HEK293 (cell line): ENCODE results near the gene PPAT.

Experiments used
- CTCF ChIP-seq: fragments of 450-650 bp; formaldehyde crosslinking; IDR thresholded peaks from 2 replicates; pipeline ENCODE4 v1.5.1; 2016; ENCODE audit warnings: missing biosample characterization, missing genetic modification characterization
- ZBTB1 ChIP-seq: fragments of 450-650 bp; formaldehyde crosslinking; IDR thresholded peaks from 2 replicates; pipeline ENCODE4 v1.5.1; 2016; ENCODE audit warnings: missing biosample characterization, missing genetic modification characterization
- ZNF202 ChIP-seq: fragments of 450-650 bp; formaldehyde crosslinking; IDR thresholded peaks from 2 replicates; pipeline ENCODE4 v1.5.1; 2016; ENCODE audit warnings: missing biosample characterization, missing genetic modification characterization, borderline replicate concordance
- ZNF211 ChIP-seq: fragments of 450-650 bp; formaldehyde crosslinking; IDR thresholded peaks from 2 replicates; pipeline ENCODE4 v1.5.1; 2016; ENCODE audit warnings: low read depth, missing biosample characterization, missing genetic modification characterization
- ZNF24 ChIP-seq: fragments of 450-650 bp; formaldehyde crosslinking; IDR thresholded peaks from 2 replicates; pipeline ENCODE4 v1.5.1; 2016; ENCODE audit warnings: missing biosample characterization, missing genetic modification characterization
- ZNF560 ChIP-seq: fragments of 450-650 bp; formaldehyde crosslinking; IDR thresholded peaks from 2 replicates; pipeline ENCODE4 v1.5.1; 2017; ENCODE audit warnings: missing biosample characterization, missing genetic modification characterization, borderline replicate concordance
- TF ChIP-seq, protein P1 (sequence below): fragments of 450-650 bp; formaldehyde crosslinking; IDR thresholded peaks from 2 replicates; pipeline ENCODE4 v1.5.1; 2016; ENCODE audit warnings: missing biosample characterization, missing genetic modification characterization
- TF ChIP-seq, protein P2 (sequence below): fragments of 450-650 bp; formaldehyde crosslinking; IDR thresholded peaks from 2 replicates; pipeline ENCODE4; 2016; ENCODE audit warnings: missing biosample characterization, missing genetic modification characterization

DNA sequence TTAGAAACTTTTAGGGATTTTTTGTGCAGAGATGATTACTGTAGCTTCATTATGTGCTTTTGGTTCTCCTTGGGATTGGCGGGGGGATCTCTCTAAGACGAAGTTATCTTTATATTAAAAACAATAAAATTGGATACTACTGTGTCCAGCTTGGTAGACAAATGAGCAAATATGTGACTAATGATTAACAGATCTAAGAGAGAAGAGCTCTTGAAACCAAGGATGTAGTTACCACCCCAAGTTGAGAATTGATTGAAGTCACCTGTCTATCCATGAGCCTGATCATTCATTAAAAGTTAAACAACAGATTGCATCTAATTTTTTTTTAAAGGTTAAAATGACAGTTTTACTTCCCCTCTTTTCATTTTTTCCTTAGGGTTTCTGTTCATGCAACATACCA, 9.3 kb upstream of the PPAT start:
- TF ChIP-seq, protein P1, sequence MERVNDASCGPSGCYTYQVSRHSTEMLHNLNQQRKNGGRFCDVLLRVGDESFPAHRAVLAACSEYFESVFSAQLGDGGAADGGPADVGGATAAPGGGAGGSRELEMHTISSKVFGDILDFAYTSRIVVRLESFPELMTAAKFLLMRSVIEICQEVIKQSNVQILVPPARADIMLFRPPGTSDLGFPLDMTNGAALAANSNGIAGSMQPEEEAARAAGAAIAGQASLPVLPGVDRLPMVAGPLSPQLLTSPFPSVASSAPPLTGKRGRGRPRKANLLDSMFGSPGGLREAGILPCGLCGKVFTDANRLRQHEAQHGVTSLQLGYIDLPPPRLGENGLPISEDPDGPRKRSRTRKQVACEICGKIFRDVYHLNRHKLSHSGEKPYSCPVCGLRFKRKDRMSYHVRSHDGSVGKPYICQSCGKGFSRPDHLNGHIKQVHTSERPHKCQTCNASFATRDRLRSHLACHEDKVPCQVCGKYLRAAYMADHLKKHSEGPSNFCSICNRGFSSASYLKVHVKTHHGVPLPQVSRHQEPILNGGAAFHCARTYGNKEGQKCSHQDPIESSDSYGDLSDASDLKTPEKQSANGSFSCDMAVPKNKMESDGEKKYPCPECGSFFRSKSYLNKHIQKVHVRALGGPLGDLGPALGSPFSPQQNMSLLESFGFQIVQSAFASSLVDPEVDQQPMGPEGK (tag by site-specific recombination): no peak
- TF ChIP-seq CTCF (tag by site-specific recombination) (no peak), ZBTB1 (no peak), ZNF24 (tag by site-specific recombination) (no peak), ZNF202 (tag by site-specific recombination) (no peak), ZNF211 (no peak), ZNF560 (no peak)
- TF ChIP-seq, protein P2, sequence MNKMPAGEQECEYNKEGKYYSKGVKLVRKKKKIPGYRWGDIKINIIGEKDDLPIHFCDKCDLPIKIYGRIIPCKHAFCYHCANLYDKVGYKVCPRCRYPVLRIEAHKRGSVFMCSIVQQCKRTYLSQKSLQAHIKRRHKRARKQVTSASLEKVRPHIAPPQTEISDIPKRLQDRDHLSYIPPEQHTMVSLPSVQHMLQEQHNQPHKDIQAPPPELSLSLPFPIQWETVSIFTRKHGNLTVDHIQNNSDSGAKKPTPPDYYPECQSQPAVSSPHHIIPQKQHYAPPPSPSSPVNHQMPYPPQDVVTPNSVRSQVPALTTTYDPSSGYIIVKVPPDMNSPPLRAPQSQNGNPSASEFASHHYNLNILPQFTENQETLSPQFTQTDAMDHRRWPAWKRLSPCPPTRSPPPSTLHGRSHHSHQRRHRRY (tag by site-specific recombination): no peak
